Measurements from ENCODE around the gene ITPKB.

ITPKB gene

GRCh38 chr1:226706684-226707083 lies 32.4 kb downstream of the ITPKB start:
- H3K9me3 ChIP-seq (ENCODE audit: control insufficient read depth in 2 of 2, low read length in 2 of 2): no peaks in the 10 kb centered on the region
- peak overlapping the region; percentile 13 for H3K27ac ChIP-seq (ENCODE audit: low read length)
- H3K4me3 ChIP-seq (ENCODE audit: low read length in 2 of 2): no peak overlapping the region
- no peak overlapping the region for H3K9ac ChIP-seq (ENCODE audit: low read length in 2 of 2)
- H3K4me1 ChIP-seq (ENCODE audit: control insufficient read depth, insufficient read depth, low read length): peaks cover 61% of the 10 kb centered on the region
- H3K27me3 ChIP-seq (ENCODE audit: control insufficient read depth in 1 of 2, insufficient read depth in 2 of 2, low read length in 2 of 2): no peaks in the 10 kb centered on the region
- H3K36me3 ChIP-seq (ENCODE audit: control insufficient read depth in 2 of 2, insufficient read depth in 2 of 2, low read length in 2 of 2): peaks cover 2 to 3% of the 10 kb centered on the region in 2 donors

GRCh38 chr1:226704169-226704937 lies 34.7 kb downstream of the ITPKB start:
- H3K9me3 ChIP-seq (ENCODE audit: control insufficient read depth in 2 of 2, low read length in 2 of 2): no peaks in the 10 kb centered on the region
- H3K27me3 ChIP-seq (ENCODE audit: control insufficient read depth in 1 of 2, insufficient read depth in 2 of 2, low read length in 2 of 2): no peaks in the 10 kb centered on the region
- peak overlapping the region; percentile 97 for H3K27ac ChIP-seq (ENCODE audit: low read length)
- peaks cover 2 to 3% of the 10 kb centered on the region in 2 donors for H3K36me3 ChIP-seq (ENCODE audit: control insufficient read depth in 2 of 2, insufficient read depth in 2 of 2, low read length in 2 of 2)
- H3K9ac ChIP-seq (ENCODE audit: low read length in 2 of 2): peak overlapping the region; percentile 77 to 88
- peaks cover 58% of the 10 kb centered on the region for H3K4me1 ChIP-seq (ENCODE audit: control insufficient read depth, insufficient read depth, low read length)
- H3K4me3 ChIP-seq (ENCODE audit: low read length in 2 of 2): peak overlapping the region in 1 of 2 donors; percentile 52

DNA sequence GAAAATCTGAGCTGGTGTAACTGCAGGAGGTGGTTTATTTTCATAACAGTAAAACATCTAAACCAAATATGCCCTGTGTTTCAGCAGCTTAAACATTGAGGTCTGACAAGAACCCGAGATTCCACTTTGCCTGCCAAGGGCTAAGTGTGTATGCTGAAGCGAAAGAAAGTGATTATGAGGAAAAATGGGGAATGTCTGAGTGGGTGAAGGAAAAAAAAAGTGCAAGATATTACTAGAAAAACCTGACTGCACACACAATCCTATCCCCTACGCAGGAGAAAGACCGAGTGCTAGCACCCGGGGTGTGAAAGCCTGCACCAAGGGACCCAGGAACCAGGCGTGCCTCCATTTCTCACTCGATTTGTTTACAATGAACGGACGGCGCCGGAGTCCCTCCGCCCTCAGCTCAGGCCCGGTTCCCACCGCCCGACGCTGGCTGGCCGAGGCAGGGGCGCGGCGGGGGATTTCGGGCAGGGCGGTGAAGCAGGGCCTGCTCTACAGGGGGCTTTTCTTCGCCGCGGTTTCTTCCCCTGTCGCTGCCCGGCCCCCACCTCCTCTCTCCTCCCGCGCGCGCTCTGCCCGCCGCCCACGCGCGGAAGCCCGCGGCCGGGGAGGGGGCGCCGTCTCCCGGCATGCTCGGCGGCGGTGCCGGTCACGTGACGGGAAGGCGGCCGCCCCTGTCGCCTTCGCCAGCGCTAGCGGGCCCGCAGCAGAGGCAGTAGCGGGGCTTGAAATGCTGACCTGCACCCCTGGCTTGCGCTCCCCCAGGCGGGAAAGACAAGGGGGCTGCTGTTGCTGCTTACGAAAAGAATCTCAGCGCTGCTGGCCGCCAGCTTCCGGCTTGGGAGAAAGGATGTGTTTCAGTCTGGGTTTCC lies 35.9 kb downstream of the ITPKB start:
- no peaks in the 10 kb centered on the region for H3K9me3 ChIP-seq (ENCODE audit: control insufficient read depth in 2 of 2, low read length in 2 of 2)
- peak overlapping the region; percentile 97 for H3K27ac ChIP-seq (ENCODE audit: low read length)
- H3K4me3 ChIP-seq (ENCODE audit: low read length in 2 of 2): peak overlapping the region; percentile 58 to 79
- H3K4me1 ChIP-seq (ENCODE audit: control insufficient read depth, insufficient read depth, low read length): peaks cover 58% of the 10 kb centered on the region
- H3K36me3 ChIP-seq (ENCODE audit: control insufficient read depth in 2 of 2, insufficient read depth in 2 of 2, low read length in 2 of 2): peaks cover 7 to 10% of the 10 kb centered on the region in 2 donors
- H3K27me3 ChIP-seq (ENCODE audit: control insufficient read depth in 1 of 2, insufficient read depth in 2 of 2, low read length in 2 of 2): no peaks in the 10 kb centered on the region
- H3K9ac ChIP-seq (ENCODE audit: low read length in 2 of 2): peak overlapping the region; percentile 77 to 88

- Histone ChIP-seq H3K27me3 (ENCODE audit: control insufficient read depth in 1 of 2, insufficient read depth in 2 of 2, low read length in 2 of 2) (no peaks in the 10 kb centered on the region), H3K4me1 (ENCODE audit: control insufficient read depth, insufficient read depth, low read length) (peaks cover 65% of the 10 kb centered on the region), H3K9ac (ENCODE audit: low read length in 2 of 2) (peak overlapping the region; percentile 77 to 88), H3K9me3 (ENCODE audit: control insufficient read depth in 2 of 2, low read length in 2 of 2) (no peaks in the 10 kb centered on the region), H3K27ac (ENCODE audit: low read length) (peak overlapping the region; percentile 97), H3K4me3 (ENCODE audit: low read length in 2 of 2) (peak overlapping the region; percentile 58 to 79), H3K36me3 (ENCODE audit: control insufficient read depth in 2 of 2, insufficient read depth in 2 of 2, low read length in 2 of 2) (peaks cover 7 to 8% of the 10 kb centered on the region in 2 donors)
These were observed 36.6 kb downstream of the ITPKB start for GRCh38 chr1:226702318-226702956.

DNA sequence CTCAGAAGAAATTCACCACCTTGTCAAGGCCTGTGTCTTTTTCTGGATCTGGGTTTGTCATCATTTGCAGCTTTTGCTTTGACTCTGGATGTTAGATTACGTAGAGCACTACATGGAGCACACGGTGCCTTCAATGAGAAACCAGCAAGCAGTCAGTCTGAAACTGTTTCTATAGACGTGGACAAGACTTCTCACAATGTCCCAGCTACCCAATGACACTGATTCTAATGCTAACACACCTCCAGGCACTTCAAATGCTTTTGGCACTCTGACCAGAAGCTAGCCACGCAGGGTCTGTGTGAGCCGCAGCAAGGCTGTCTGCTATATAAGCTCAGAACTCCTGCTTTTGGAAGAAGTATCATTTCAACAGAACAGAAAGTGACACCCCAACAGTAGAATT lies 38.2 kb downstream of the ITPKB start:
- H3K9me3 ChIP-seq (ENCODE audit: control insufficient read depth in 2 of 2, low read length in 2 of 2): no peaks in the 10 kb centered on the region
- peak overlapping the region; percentile 70 for H3K27ac ChIP-seq (ENCODE audit: low read length)
- H3K9ac ChIP-seq (ENCODE audit: low read length in 2 of 2): no peak overlapping the region
- peaks cover 7 to 9% of the 10 kb centered on the region in 2 donors for H3K36me3 ChIP-seq (ENCODE audit: control insufficient read depth in 2 of 2, insufficient read depth in 2 of 2, low read length in 2 of 2)
- no peaks in the 10 kb centered on the region for H3K27me3 ChIP-seq (ENCODE audit: control insufficient read depth in 1 of 2, insufficient read depth in 2 of 2, low read length in 2 of 2)
- peaks cover 72% of the 10 kb centered on the region for H3K4me1 ChIP-seq (ENCODE audit: control insufficient read depth, insufficient read depth, low read length)
- no peak overlapping the region for H3K4me3 ChIP-seq (ENCODE audit: low read length in 2 of 2)

- Histone ChIP-seq H3K9me3 (ENCODE audit: control insufficient read depth in 2 of 2, low read length in 2 of 2) (no peaks in the 10 kb centered on the region), H3K27ac (ENCODE audit: low read length) (peak overlapping the region; percentile 70), H3K27me3 (ENCODE audit: control insufficient read depth in 1 of 2, insufficient read depth in 2 of 2, low read length in 2 of 2) (no peaks in the 10 kb centered on the region), H3K9ac (ENCODE audit: low read length in 2 of 2) (no peak overlapping the region), H3K36me3 (ENCODE audit: control insufficient read depth in 2 of 2, insufficient read depth in 2 of 2, low read length in 2 of 2) (peaks cover 7 to 8% of the 10 kb centered on the region in 2 donors), H3K4me3 (ENCODE audit: low read length in 2 of 2) (no peak overlapping the region), H3K4me1 (ENCODE audit: control insufficient read depth, insufficient read depth, low read length) (peaks cover 76% of the 10 kb centered on the region)
These were observed 39.9 kb downstream of the ITPKB start for GRCh38 chr1:226699166-226699565.

DNA sequence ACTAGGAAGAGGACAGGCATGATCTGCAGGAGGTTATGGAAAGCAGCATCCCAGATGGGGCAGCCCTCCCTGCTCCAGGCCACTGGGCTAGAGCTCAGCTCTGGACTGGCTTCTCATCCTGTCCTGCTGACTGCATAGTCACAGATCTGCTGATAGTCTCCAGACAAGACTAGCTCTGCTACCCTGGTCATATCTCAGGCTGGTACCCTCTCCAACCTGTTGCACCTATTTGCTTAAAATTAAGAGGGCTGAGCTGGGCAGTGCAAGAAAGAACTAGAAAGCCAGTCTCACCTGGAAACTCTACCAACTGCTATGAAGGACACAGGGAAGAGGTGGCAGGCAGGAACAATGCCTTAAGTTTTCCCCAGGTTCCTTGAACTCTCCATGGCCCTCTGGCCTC lies 40.4 kb downstream of the ITPKB start:
- Histone ChIP-seq H3K27me3 (ENCODE audit: control insufficient read depth in 1 of 2, insufficient read depth in 2 of 2, low read length in 2 of 2) (no peaks in the 10 kb centered on the region), H3K9me3 (ENCODE audit: control insufficient read depth in 2 of 2, low read length in 2 of 2) (no peaks in the 10 kb centered on the region), H3K27ac (ENCODE audit: low read length) (peak overlapping the region; percentile 70), H3K36me3 (ENCODE audit: control insufficient read depth in 2 of 2, insufficient read depth in 2 of 2, low read length in 2 of 2) (peaks cover 7 to 8% of the 10 kb centered on the region in 2 donors), H3K9ac (ENCODE audit: low read length in 2 of 2) (no peak overlapping the region), H3K4me1 (ENCODE audit: control insufficient read depth, insufficient read depth, low read length) (peaks cover 75% of the 10 kb centered on the region), H3K4me3 (ENCODE audit: low read length in 2 of 2) (no peak overlapping the region)

- no peaks in the 10 kb centered on the region for H3K9me3 ChIP-seq (ENCODE audit: control insufficient read depth in 2 of 2, low read length in 2 of 2)
- H3K36me3 ChIP-seq (ENCODE audit: control insufficient read depth in 2 of 2, insufficient read depth in 2 of 2, low read length in 2 of 2): peaks cover 7 to 8% of the 10 kb centered on the region in 2 donors
- H3K4me3 ChIP-seq (ENCODE audit: low read length in 2 of 2): no peak overlapping the region
- H3K27me3 ChIP-seq (ENCODE audit: control insufficient read depth in 1 of 2, insufficient read depth in 2 of 2, low read length in 2 of 2): no peaks in the 10 kb centered on the region
- H3K4me1 ChIP-seq (ENCODE audit: control insufficient read depth, insufficient read depth, low read length): peaks cover 76% of the 10 kb centered on the region
- H3K9ac ChIP-seq (ENCODE audit: low read length in 2 of 2): peak overlapping the region; percentile 13 to 29
- H3K27ac ChIP-seq (ENCODE audit: low read length): peak overlapping the region; percentile 70
These were observed 41.0 kb downstream of the ITPKB start for GRCh38 chr1:226697929-226698544.

GRCh38 chr1:226697151-226697928 lies 41.7 kb downstream of the ITPKB start:
- Histone ChIP-seq H3K27me3 (ENCODE audit: control insufficient read depth in 1 of 2, insufficient read depth in 2 of 2, low read length in 2 of 2) (no peaks in the 10 kb centered on the region), H3K4me1 (ENCODE audit: control insufficient read depth, insufficient read depth, low read length) (peaks cover 78% of the 10 kb centered on the region), H3K4me3 (ENCODE audit: low read length in 2 of 2) (no peak overlapping the region), H3K36me3 (ENCODE audit: control insufficient read depth in 2 of 2, insufficient read depth in 2 of 2, low read length in 2 of 2) (peaks cover 7 to 8% of the 10 kb centered on the region in 2 donors), H3K27ac (ENCODE audit: low read length) (peak overlapping the region; percentile 70), H3K9ac (ENCODE audit: low read length in 2 of 2) (peak overlapping the region; percentile 13 to 29), H3K9me3 (ENCODE audit: control insufficient read depth in 2 of 2, low read length in 2 of 2) (no peaks in the 10 kb centered on the region)
